ENCODE results near the gene SCUBE1.
A peak's percentile ranks its signal among the peaks of the same experiment; 100 is the strongest.

Gene SCUBE1

DNA sequence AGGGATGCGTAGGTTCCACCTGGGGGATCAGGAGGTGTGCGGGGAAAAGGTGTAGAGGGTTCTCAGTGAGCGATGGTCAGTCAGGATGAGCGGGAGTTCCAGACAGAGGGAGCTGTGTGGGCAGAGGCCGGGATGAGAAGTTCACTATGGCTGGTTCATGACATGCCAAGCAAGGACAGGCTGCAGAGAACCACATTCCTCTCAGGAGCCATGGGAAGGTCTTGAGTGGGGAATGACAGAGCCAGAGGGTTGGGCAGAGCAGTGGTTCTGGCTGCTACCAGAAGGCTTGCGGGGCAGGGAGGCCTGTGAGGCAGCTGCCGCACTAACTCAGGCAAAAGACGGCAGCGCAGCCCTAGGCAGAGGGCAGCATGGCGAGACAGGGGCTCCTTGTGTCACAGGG, 66.1 kb downstream of the SCUBE1 start:
- no peak for DNase-seq

DNA sequence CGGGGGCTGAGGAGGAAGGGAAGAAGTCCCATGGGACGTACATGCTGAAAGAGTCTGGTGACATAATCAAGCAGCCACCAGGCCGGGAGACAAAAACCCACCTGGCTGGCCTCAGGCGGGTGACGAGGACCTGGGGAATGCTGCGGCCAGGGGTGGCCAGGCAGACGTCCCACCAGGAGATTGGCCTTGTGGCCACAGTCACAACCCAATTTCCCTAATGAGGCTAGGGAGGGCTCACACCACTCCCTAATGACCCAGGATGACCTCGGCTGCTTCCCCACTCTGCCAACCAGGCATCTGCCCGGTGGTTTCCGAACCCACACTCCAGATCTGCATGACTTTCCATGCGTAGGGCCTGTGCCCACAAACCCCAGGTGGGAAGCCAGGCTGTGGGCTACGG, 66.9 kb downstream of the SCUBE1 start:
- DNase-seq, result no peak

DNA sequence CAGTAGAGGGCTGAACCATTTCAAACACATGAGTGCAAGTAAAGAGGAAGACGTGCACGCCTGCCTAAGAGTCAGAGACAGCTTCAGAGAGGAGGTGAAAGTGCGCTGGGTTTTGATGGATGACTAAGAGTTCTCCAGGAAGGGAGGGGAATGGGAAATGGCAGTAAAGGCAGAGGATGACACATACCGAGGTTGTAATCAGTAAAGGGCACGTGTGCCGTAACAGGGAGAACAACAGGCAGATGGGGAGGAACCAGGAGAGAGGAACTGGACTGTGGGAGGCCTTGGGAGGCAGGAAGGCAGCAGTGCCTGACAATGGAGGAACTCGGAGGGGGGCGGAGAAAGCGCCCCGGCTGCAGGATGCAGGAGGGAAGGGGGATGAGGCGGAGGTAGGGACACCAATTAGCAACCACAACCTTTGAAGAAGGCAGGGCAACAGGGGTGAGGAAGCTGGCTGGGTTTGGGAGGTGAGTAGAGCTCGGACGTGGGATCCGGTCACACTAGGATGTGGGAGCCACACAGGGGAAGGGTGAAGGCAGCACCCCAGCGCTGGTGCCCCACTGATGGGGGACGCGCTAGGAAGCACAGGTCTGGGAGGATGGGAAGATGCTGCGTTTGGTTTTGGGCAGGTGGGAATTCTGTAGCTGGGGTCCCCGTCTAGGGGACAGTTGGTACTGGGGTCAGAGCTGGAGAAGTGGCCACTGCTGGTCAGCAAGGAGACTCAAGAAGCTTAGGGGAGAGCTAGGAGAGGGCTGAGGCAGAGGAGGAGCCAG, 67.4 kb downstream of the SCUBE1 start:
- DNase-seq, result no peak

DNA sequence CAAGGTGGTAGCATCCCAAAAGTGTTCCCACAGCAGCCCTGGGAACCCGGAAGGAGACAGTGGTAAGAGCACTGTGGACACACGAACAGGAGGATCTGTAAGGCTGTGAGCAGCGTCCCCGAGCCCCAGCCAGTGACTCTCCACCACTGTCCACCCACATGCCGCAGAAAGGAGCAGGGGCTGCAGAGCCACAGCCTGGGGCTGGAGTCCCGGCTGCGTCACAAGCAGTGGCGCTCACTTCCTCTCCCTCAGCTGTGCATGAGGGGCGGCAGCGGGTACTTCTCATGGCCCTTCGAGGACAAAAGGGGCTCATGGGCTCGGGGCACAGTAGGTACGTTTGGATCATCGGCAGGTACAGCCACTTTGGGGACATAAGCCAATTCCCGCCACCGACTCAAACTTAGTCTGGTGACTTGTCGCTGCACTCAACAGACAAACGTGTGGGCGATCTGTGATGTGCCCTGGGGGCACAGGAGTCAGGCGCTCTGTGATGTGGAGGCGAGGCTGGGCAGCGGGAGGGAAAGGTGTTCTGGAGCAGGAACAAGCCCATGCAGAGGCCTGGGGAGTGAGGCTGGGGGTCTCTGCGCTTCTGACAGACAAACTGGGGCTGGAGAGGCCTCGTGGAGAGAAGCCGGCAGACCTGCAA, 68.5 kb downstream of the SCUBE1 start:
- DNase-seq, result no peak

DNA sequence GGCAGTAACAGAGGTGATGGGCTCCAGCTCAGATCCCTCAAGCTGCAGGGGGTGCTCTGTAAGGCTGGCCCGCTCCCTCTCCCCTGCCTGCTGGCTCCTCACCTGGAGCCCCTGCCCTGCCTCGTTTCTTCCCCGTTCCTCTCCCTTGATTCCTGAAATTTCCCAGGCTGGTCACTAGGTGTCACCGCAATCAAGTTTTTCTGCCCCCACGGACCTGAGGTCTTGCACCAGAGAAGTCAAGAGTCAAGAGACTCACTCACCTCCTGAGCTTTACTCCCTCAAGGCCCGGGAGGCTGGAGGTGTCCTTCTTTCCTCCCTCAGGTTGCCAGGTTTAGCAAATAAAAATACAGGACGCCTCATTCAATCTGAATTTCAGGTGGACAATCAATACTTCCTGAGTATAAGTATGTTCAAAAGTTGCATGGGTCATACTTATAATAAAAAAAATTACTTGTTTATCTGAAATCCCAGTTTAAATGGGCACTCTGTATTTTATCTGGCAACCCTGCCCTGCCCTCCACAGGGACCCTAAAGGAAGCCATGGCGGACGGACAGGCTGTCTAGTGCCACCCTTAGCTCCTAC, 69.2 kb downstream of the SCUBE1 start:
- peak; percentile 68 for DNase-seq

DNA sequence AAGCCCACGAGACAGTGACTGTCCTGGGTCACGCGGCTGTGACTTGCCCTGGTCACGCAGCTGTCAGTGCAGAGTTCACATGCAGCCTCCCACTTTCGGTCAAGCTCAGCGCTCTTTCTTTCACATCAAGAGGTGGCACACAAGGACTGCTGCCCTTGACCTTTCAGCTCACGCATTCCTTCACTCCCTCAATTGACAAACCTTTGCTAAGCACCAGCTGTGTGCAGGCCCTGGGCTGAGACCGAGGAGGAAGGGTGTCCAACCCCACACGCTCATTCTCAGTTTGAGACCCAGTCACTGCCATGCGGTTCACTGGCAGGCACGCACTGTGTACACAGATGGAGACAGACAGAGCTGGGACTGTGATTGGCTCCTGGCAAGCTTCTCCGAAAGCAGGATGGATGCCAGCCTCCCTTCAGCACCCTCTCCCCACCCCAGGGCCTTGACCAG, 70.3 kb downstream of the SCUBE1 start:
- DNase-seq, result no peak

DNA sequence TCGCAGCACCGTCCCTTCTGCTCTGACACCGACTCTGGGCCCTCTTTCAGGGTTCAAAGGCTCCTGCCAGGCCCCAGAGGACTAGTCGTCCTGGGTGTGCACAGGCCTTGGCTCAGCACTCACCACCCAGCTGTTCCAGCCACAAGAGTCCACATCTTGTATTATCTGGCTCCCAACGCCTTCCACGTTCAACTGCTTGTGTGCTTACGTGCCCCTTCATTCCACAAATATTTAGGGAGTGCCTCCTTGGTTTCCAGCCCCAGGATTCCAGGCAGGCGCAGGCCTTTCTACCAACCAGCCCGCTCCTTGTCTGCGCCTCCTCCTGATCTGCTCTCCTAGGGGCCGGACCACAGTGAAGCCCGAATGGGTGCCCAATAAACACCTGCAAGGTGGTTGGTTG, 70.9 kb downstream of the SCUBE1 start:
- no peak for DNase-seq

DNA sequence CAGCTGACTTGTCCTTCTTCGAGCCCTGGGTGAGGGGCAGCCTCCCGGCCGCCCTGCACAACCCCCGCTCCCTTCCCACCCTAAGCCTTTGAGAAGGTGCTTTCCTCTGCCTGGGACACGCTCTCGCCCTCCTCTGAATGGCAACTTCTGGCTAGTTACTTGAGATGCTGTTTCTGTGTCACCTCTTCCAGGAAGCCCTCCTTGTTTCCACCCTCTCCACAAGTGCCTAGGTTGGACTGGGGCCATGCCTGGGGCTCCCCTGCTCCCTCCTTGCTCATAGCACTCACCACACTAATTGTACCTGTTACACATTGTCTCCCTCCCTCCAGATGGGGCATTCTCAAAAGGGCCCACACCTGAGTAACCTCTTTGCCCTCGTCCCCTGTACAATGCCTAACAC, 72.2 kb downstream of the SCUBE1 start:
- no peak for DNase-seq

DNA sequence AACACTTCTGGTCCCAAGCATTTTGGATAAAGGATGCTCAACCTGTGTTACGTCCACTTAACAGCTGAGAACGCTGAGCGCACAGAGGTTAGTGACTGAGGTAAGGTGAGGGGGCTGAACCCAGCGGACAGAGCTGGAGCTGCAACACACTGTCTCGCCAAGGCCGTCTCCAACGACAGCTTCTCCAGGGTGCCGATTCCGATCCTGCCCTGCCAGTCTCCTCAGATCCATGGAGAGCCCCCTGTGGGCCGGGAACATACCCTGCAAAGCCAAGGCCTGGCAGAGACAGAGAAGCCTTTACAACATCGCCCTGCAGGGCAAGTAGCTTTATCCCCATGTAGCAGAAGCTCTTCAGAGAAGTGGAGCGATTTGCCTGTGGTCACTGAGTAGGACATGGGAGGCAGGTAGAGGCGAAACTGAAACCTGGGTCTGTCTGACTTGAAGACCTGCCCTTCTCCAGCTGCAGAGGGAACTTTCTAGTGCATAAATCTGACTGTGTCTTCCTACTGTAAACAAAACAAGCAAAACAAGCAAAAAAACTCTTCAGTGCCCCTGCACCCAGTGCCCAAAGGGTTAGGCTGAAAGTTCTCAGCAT, 72.8 kb downstream of the SCUBE1 start:
- DNase-seq, result no peak

DNA sequence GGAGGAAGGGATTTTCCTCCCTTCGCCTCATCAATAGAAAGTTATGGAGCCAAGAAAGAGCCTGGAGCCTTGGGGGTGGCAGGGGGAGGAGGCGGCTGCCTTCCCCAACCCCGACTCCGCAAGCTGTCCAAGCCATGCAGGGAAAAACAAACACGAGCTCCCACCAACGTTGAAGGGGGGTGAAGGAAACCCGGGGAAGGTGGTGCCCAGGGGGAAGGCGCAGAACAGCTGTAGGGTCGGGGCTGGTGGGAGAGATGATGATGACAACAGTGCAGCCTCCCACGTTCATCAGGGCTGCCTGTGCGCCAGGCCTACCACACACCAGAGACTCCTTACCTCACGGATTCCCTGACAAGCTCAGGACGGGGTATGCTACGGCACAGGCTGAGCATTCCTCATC, 73.5 kb downstream of the SCUBE1 start:
- no peak for DNase-seq

DNA sequence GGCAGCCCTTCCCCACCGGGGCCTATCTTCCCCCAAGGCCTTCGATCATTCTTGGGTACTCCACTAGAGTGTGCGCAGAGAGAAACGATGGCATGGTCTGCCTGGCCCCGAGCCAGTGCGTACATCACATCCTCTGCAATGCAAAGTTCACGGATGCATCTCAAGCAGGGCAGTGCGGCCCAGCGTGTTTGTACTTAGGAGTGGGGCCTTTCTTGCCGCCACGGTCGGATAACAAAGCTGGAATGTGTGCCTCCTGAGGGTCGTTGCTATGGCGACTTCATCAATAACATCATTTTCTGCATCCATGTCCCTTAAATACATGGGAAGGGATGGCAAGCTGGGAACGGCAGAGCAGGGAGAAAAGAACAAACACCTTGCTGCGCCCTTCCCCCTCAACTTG, 73.9 kb downstream of the SCUBE1 start:
- no peak for DNase-seq

DNA sequence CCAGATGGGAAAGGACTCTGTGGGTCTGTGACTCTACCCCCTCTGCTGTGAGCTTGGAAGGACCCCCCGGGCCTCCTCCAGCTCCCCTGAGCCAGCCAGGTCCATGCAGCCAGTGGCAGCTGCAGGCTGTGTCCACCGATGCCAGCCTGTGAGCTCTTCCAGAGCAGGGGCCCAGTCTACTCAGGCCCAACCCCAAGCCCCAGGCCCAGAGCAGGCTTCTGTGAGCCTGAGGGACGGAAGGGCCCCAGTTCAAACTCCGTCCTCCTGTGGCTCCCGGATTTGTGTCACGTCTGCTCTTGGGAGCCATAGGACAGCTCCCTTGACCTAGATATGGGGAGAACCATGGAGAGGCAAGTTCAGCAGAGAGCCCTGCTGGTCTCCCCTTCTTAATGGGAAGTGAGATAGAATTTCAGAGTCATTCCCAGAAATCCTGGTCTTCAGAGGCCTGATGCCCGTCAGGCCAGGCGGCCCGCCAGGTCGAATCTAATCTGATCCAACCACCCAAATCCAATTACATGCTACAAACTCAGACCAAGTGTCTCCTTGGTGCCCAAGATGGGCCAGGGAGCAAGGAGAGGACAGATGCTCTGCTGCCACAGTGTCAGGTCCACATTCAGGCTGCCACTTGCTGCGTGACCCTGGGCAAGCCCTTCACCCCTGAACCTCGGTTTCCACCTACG, 75.1 kb downstream of the SCUBE1 start:
- no peak for DNase-seq

DNA sequence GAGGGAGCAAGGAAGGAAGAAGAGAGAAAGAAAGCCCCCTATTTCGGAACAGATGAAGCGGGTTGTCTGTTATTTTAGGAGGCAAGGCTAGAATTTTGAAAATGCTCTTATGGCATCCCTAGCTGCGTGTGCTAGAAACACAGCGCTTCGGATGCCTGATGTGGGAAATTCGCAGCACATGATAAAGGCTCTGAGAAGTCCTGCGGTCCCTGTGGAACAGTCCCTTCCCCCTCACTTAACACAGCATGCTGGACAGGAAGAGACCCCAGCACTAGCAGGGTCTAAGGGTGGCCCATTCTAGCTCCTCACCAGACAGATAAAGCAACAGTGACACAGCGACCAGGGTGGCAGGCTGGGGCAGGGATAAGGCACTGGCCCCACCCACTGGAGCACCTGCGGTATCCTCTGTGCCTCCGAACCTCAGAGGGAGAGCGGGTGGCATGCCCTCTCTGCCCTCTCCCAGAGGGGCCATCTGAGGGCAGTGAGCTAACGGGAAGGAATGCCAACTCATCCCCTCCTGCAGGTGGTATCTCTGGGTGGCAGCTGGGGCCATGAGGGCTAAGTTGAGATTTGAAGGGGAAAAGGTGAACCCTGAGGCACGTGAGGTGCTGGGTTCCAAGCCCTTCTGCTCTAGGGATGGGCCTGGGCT, 75.7 kb downstream of the SCUBE1 start:
- no peak for DNase-seq

DNA sequence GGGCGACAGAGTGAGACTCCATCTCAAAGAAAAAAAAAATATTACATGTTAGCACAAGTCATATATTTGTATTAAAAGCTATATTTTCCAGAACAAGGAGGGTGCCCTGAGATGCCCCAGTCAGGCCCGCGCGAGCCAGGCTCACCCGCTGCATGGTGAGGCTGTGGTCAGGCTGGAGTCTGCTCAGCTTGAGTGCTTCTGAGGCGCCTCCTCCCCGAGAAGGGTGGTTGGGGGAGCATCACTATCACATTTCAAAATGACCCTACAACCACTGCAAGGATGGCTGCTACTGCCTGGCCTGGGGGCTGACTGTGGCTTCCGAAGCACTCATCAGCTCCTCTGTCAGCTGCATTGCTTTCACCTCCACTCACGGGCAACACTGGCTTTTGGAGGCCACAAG, 77.1 kb downstream of the SCUBE1 start:
- no peak for DNase-seq

DNA sequence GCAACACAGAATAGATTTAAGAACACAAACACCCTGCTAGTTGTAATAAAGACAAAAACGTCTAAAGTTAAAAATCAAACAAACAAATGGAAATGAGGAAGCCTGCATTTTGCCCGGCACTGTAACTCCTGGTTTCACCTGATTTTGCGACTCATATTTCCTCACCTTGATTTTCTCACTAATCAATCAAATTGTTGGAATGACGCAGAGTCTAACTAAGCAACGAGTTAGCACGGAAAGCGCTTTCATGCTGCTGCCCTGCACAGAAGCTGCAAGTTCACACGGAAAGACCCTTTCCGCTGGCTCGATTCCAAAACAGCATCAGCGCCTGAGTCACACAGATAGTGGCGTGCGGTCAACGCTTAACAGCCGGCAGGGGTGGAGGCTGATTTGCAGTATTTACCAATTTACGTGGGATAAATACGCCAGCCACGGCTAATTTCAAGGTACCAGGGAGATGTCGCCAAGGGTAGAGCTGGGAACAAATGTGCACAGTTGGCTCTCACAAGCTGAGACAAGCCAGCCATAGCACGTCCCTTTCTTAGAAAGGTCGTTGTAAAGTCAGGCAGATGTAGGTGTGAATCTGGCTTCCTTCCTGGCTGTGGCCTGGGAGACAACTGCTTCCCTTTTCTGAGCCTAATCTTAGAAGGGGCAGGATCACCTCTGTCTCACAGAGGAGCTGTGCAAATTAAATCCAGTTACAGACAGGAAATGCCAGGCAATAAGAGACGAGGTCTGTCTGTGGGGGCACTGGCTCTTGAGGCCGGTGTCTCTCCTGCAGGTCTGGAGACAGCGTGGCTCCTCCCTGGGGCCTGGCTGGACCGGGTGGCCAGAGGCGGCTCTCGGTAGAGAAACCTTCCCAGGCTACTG, 79.3 kb downstream of the SCUBE1 start:
- DNase-seq, result peak; percentile 92

DNA sequence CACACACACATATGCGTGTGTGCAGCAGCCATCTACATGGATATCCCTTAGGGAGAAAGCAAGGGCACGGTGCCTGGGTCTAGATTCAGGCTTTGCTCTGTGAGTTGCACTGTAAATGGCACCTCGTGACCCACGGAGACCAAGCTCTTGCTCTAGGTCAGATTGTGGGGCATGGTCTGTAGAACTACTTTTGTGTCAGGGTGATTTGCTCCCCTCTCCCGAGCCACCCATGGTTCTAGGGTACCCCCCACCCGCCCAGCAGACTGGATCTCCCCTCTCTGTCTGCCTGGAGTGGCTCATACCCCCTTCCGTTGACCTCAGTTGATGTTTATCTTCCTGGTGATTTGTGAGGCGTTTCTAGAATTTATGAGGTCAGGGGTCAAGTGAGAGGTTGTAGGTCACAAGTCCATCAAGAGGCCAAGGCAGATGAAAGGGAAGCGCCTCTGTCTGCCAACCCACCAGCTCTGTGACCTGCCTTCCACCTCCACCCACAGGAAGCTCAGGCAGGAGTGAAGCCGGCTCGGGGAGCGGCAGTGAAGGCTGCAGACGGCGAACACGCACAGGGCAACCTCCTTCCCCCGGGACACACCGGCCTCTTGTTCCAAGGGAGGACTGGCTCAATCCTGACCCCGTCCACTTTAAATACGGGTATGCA, 80.1 kb downstream of the SCUBE1 start:
- peak; percentile 78 for DNase-seq

DNA sequence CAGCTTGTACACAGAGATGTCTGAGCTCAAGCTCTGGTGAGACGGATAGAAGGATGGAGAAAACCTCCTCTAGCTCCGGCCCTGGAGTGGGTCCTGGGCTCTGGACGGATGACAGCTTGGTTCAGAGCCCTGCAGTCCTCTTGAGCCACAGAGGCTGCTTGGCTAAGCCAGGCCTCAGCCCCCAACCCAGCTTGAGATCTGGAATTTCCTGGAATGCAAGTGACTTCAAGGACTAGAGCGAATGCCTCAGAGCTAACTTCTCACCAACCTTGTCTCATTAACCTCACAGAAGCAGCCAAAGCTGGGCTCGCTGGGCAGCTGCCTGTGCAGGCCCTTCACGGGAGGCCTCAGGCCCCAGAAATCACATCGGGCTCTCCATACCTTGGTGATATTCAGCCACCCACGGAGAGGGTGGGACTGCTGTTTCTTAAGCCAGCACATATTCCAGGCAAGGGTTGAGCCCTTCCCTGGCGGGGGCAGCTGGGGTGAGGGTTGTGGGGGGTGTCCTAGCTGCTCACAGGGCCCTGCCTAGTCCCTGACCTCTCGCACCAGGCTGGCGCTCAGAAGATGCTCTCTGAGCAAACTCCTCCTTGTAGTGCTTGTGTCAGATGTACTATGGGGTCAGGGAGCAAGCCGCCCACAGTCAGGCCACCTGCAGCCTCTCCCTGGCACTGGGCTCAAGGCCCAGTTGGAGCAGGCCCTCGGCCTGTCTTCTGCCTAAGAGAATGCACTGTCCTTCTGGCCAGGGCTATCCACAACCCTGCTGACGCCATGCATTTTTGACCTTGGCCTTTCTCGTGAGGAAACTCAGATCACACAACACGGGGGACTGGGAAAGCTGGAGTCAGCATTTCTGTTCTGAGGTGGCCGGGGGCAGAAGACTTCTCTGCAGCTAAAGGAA, 82.6 kb downstream of the SCUBE1 start:
- no peak for DNase-seq

DNA sequence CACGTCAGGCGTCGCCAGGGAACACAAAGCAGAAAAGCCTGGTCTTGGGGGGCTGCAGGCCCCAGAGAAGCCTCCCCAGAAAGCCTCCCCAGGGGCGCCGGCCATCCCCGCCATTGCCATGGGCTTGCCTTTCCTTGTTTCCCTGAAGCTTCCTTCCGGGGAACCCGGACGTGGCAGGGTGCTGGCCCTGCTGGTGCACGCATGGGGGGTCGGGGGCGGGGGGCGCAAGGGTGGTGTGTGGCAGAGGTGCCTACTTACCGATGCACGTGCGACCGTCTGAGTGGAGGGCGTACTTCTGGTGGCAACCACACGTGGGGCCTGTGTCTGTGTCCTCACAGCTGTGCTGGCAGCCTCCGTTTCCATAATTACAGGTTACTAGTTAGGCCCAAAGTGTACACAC, 85.2 kb downstream of the SCUBE1 start:
- no peak for DNase-seq

DNA sequence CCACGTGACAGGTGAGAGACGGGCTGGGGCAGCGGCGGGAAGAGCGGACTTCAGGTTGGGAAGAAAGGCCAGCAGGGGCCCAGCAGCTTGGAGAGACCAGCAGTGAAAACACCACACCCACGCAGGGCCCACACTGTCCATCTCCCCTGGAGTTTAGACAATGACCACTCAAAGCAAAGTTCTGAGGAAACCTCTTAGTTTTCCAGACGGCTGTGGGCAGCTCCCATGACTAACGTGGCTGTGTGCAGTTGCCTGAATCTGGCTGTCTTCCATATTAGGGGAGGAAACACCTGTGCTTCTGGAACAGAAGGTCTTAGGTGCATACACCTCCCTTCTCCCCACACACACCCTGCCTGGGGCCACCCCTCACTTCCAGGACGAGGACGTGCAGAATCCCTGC, 85.6 kb downstream of the SCUBE1 start:
- DNase-seq, result no peak

DNA sequence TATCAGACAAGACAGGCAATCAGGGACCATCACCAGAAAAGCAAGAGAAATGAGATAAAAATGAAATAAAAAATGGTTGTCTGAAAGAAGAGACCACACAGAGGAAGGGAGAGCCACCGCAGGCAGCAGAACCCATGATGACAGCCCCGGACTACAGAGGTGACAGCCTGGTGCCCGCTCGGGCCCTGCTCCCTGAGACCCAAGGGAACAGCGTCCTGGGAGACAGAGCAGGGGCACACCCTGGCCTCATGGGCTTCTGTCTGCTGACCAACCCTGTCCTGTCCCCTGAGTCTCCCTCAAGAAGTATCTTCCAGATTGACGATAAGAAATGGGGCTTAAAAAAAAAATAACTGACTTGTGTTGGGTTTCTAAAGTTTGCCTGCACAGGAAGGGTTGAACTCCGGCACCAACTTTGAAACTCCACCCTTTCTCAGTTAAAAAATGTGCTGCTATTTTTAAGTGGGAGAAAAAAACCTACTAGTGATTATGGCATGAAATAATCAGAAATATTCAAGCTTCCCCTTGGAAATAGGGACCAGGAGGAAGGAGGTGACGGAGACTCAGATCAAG, 86.1 kb downstream of the SCUBE1 start:
- DNase-seq, result no peak
